ENCODE results near the gene GPR139.

GPR139 gene
- long read RNA-seq, result 0 reads

DNA sequence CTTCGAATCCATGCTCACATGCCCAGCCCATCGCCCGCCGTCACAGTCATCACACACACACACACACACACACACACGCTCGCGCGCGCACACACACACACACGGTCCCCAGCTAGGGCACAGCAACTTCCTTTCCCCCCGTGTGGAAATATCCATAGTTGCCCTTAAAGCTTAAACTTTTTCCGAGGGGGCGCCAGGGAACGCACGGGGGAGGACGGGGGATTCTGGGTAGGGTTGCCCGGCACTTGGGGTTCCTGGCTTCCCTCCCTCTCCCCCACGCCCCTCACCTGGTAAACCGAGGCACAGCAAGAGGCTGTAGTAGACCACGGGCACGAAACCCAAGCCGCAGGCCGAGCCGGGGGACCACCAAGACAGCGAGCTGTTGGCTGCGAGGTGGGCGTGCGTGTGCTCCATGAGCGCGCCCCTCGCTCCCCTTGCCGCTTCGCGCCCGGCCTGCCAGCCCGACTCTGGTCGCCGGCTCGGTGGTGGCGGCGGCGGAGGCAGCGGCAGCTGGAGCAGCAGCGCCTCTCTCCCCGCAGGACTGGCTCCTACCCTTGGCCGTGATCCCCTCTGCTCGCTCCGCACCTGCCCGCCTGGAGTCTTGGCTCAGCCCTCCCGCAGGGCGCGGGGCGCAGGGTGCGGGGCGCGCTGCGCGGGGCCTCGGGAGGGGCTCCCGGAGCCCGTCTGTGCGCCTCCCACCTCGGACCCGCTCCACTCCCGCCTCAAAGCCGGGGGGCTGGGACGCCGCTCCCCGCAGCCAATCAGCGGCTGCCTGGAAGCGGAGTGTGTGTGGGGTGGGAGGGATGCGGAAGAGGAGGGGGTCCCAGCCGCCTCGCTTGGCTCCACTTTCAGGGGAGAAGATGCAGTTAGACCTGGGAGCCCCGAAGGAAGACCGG, at the start of gene GPR139:
TSS of gene GPR139 (minus strand) at position 688 of the 896 bp plus-strand sequence. CDS start at position 414, 274 bp downstream.
- no peak within 1 kb of the TSS for H3K27ac ChIP-seq (replicated peaks)

DNA sequence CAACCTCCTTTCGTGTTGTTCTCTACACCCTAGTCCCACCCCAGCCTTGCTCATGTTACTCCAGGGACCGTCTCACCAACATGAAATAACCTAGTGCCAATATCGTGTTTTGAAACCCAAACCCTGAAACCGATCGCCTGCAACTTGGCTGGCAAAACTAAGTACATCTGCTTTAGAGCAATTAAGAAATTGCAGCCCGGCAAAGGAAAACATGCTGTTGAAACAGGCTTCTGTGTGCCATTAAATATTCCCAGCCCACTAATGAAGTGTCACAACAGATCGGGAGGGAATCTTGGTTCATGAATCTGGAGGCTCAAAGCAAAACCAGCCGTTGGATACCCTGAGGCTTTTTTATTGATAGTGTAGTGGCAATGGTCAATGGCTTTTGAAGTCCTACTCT, 48.3 kb upstream of the GPR139 start:
- no peak overlapping the region for H3K27ac ChIP-seq (replicated peaks)
- H3K27me3 ChIP-seq (ENCODE audit: insufficient read depth, poor library complexity, severe bottlenecking), result no peaks in the 10 kb centered on the region
- H3K4me3 ChIP-seq (replicated peaks; ENCODE audit: insufficient read depth, low read length), result no peak overlapping the region
- TF ChIP-seq, protein P1, sequence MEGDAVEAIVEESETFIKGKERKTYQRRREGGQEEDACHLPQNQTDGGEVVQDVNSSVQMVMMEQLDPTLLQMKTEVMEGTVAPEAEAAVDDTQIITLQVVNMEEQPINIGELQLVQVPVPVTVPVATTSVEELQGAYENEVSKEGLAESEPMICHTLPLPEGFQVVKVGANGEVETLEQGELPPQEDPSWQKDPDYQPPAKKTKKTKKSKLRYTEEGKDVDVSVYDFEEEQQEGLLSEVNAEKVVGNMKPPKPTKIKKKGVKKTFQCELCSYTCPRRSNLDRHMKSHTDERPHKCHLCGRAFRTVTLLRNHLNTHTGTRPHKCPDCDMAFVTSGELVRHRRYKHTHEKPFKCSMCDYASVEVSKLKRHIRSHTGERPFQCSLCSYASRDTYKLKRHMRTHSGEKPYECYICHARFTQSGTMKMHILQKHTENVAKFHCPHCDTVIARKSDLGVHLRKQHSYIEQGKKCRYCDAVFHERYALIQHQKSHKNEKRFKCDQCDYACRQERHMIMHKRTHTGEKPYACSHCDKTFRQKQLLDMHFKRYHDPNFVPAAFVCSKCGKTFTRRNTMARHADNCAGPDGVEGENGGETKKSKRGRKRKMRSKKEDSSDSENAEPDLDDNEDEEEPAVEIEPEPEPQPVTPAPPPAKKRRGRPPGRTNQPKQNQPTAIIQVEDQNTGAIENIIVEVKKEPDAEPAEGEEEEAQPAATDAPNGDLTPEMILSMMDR (IDR thresholded peaks at IDR 0.05; ENCODE audit: insufficient read depth, low read length), result no peak
- no peak for TF ChIP-seq SPI1 (IDR thresholded peaks at IDR 0.05; ENCODE audit: borderline replicate concordance, low read depth)
- TF ChIP-seq, protein P2, sequence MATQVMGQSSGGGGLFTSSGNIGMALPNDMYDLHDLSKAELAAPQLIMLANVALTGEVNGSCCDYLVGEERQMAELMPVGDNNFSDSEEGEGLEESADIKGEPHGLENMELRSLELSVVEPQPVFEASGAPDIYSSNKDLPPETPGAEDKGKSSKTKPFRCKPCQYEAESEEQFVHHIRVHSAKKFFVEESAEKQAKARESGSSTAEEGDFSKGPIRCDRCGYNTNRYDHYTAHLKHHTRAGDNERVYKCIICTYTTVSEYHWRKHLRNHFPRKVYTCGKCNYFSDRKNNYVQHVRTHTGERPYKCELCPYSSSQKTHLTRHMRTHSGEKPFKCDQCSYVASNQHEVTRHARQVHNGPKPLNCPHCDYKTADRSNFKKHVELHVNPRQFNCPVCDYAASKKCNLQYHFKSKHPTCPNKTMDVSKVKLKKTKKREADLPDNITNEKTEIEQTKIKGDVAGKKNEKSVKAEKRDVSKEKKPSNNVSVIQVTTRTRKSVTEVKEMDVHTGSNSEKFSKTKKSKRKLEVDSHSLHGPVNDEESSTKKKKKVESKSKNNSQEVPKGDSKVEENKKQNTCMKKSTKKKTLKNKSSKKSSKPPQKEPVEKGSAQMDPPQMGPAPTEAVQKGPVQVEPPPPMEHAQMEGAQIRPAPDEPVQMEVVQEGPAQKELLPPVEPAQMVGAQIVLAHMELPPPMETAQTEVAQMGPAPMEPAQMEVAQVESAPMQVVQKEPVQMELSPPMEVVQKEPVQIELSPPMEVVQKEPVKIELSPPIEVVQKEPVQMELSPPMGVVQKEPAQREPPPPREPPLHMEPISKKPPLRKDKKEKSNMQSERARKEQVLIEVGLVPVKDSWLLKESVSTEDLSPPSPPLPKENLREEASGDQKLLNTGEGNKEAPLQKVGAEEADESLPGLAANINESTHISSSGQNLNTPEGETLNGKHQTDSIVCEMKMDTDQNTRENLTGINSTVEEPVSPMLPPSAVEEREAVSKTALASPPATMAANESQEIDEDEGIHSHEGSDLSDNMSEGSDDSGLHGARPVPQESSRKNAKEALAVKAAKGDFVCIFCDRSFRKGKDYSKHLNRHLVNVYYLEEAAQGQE (IDR thresholded peaks at IDR 0.05; ENCODE audit: insufficient replicate concordance, low read depth), result no peak
- no peak for TF ChIP-seq POLR2AphosphoS5 (IDR thresholded peaks at IDR 0.05; ENCODE audit: low read depth)
- DNase-seq (ENCODE audit: low read depth in 1 of 2, low spot score in 1 of 2), result no peak

More for the DNA sequence above, at the start of gene GPR139:
- H3K4me3 ChIP-seq (replicated peaks; ENCODE audit: insufficient read depth, low read length), result no peak within 1 kb of the TSS
- peaks cover 12% of the 10 kb centered on the region for H3K27me3 ChIP-seq (ENCODE audit: insufficient read depth, poor library complexity, severe bottlenecking)
- DNase-seq (ENCODE audit: low read depth in 1 of 2, low spot score in 1 of 2), result no peak
- TF ChIP-seq, protein P1 (IDR thresholded peaks at IDR 0.05; ENCODE audit: insufficient read depth, low read length), result no peak
- no peak for TF ChIP-seq POLR2AphosphoS5 (IDR thresholded peaks at IDR 0.05; ENCODE audit: low read depth)
- TF ChIP-seq SPI1 (IDR thresholded peaks at IDR 0.05; ENCODE audit: borderline replicate concordance, low read depth), result no peak
- TF ChIP-seq GABPA (IDR thresholded peaks at IDR 0.05; ENCODE audit: low read depth), result no peak
- TF ChIP-seq, protein P2 (IDR thresholded peaks at IDR 0.05; ENCODE audit: insufficient replicate concordance, low read depth), result no peak

DNA sequence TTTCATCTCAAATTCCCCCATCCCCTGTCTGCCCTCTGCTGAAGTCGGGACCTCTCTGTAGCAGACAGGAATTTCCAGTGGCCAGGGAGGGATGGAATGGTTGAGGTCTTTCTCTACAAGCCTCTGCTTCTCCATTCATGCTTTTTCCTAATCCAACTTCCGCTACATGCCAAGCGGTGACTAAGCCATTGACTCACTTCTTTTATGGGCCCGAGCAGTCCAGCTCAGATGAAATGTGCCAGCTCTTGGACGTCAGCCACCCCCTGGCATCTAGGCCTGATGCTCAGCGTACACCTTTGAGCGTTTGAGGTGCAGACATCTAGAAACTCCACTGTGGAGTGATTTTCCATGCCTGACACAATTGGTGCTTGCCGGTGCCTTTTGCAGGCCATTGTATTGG, 40.7 kb upstream of the GPR139 start:
- DNase-seq (ENCODE audit: low read depth in 1 of 2, low spot score in 1 of 2), result no peak
- Histone ChIP-seq H3K27me3 (ENCODE audit: insufficient read depth, poor library complexity, severe bottlenecking) (no peaks in the 10 kb centered on the region), H3K27ac (replicated peaks) (no peak overlapping the region), H3K4me3 (replicated peaks; ENCODE audit: insufficient read depth, low read length) (no peak overlapping the region)
- TF ChIP-seq POLR2AphosphoS5 (IDR thresholded peaks at IDR 0.05; ENCODE audit: low read depth) (no peak), SPI1 (IDR thresholded peaks at IDR 0.05; ENCODE audit: borderline replicate concordance, low read depth) (no peak), GABPA (IDR thresholded peaks at IDR 0.05; ENCODE audit: low read depth) (no peak)
- TF ChIP-seq, protein P1 (IDR thresholded peaks at IDR 0.05; ENCODE audit: insufficient read depth, low read length), result no peak
- TF ChIP-seq, protein P2 (IDR thresholded peaks at IDR 0.05; ENCODE audit: insufficient replicate concordance, low read depth), result no peak
